IMR-90 (cell line): ENCODE results near the gene ANKRD22. TPM values are rescaled to one million over a fixed set of nuclear protein-coding genes. Genes with fewer than 3 reads are reported as not detected.

Experiments
- polyA plus RNA-seq, 3 experiments: library from polyadenylated mRNA; depleted of rRNA; stranded (reverse); fragments of >200 nt; gene quantifications; 2 replicates each; pipeline ENCODE4 v1.2.3, GENCODE V29; 2012; ENCODE audit warnings: low replicate concordance in 1 of 3
- total RNA-seq: library from RNA; depleted of rRNA; stranded (reverse); fragments of >200 nt; gene quantifications from 2 replicates; pipeline ENCODE4 v1.2.3, GENCODE V29; 2012; rRNA removed

Gene ANKRD22
- total and polyA plus RNA-seq, 2 of the 4 experiments (the other 2 are of a cell fraction): not detected

Other genes with a start within 250 kb of the ANKRD22 start
- gene LIPF, start 187.4 kb downstream of the ANKRD22 start, total RNA-seq: not detected in 2 replicates
- gene LIPF, start 187.4 kb downstream of the ANKRD22 start, polyA plus RNA-seq (2012; rRNA removed): not detected in 2 replicates
- not detected in 2 replicates for gene LIPK, start 145.6 kb downstream of the ANKRD22 start, total RNA-seq
- gene LIPK, start 145.6 kb downstream of the ANKRD22 start, polyA plus RNA-seq (2012; rRNA removed): not detected in 2 replicates
- not detected in 2 replicates for gene LIPN, start 91.8 kb downstream of the ANKRD22 start, total RNA-seq
- gene LIPN, start 91.8 kb downstream of the ANKRD22 start, polyA plus RNA-seq (2012; rRNA removed): not detected in 2 replicates
- gene LIPM, start 49.1 kb downstream of the ANKRD22 start, total RNA-seq: not detected in 2 replicates
- not detected in 2 replicates for gene LIPM, start 49.1 kb downstream of the ANKRD22 start, polyA plus RNA-seq (2012; rRNA removed)
- gene STAMBPL1, start 28.4 kb upstream of the ANKRD22 start, total RNA-seq: 28.1 and 32.8 TPM in 2 replicates
- 26.8 and 30.6 TPM in 2 replicates for gene STAMBPL1, start 28.4 kb upstream of the ANKRD22 start, polyA plus RNA-seq (2012; rRNA removed)
- 757 and 978 TPM in 2 replicates for gene ACTA2, start 100.9 kb upstream of the ANKRD22 start, total RNA-seq
- 1,117 and 1,235 TPM in 2 replicates for gene ACTA2, start 100.9 kb upstream of the ANKRD22 start, polyA plus RNA-seq (2012; rRNA removed)
- gene FAS, start 139.0 kb upstream of the ANKRD22 start, total RNA-seq: 53.8 and 54.7 TPM in 2 replicates
- gene FAS, start 139.0 kb upstream of the ANKRD22 start, polyA plus RNA-seq (2012; rRNA removed): 31.1 and 34.3 TPM in 2 replicates